Inflammatory macrophage treated with lipopolysaccharide for 1 hour (primary cell): Measurements from ENCODE around the gene RO60.
"Not testable (repeated sequence)": the region's sequence is repeated elsewhere in the genome, so short reads cannot be mapped to it uniquely, and the experiment has no call there.

Experiments used
- DNase-seq, 2 donors: peaks; one replicate each; pipeline ENCODE4 v3.0.0-alpha.2; 2020 to 2022

The RO60 gene

GRCh38 chr1:193059282-193060114 lies at the start of gene RO60, which contains the start of gene UCHL5:
RO60 (plus strand) TSS chr1:193059612; CDS start chr1:193069055, 9,443 bp downstream.
UCHL5 (minus strand) TSS chr1:193059360; CDS start chr1:193059260, 100 bp downstream.
- DNase-seq, result peak; percentile 97 to 99

GRCh38 chr1:193011406-193011805 lies 48.0 kb upstream of the RO60 start:
- peak; percentile 1 to 17 for DNase-seq

DNA sequence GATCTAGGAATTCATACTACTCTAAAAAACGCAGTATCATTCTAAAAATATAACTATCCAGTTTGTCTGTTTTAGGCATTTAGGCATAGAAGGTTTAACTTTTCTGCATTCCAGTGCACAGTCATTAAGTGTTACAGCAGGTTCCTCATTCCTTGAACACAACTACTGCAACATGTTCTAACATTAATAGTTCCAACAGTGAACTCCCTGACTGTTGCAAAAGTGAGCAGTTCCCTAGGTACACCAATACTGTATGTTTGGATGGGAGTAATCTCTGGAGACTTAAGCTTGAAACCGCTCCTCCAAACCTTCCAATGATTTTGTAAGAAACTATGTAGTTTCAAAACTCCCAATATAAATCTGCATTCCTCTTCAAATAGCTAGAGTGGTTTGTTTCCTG lies 46.4 kb upstream of the RO60 start:
- peak; percentile 6 to 29 for DNase-seq

DNA sequence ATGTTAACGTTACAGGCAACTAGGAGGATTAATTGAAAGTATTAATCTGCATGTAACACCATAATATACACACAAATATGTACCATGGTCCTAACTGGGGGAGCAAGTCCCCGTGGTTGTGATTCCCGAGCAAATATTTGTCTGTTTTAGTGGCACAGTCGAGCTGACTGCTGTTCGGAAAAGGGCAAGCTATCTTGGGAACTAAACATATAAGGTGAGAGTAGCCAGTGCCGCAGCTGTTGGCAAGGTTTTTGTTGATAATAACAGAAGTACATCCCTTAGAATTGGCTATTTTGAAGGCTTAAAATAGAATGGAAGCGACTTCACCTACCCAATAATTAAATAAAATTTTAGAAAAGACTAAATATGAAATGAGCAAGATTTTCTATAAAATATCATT lies 45.7 kb upstream of the RO60 start:
- no peak for DNase-seq

- no peak for DNase-seq
Observed at GRCh38 chr1:193014400-193014799, 45.0 kb upstream of the RO60 start.

GRCh38 chr1:193016788-193017187 lies 42.6 kb upstream of the RO60 start:
- no peak for DNase-seq

DNA sequence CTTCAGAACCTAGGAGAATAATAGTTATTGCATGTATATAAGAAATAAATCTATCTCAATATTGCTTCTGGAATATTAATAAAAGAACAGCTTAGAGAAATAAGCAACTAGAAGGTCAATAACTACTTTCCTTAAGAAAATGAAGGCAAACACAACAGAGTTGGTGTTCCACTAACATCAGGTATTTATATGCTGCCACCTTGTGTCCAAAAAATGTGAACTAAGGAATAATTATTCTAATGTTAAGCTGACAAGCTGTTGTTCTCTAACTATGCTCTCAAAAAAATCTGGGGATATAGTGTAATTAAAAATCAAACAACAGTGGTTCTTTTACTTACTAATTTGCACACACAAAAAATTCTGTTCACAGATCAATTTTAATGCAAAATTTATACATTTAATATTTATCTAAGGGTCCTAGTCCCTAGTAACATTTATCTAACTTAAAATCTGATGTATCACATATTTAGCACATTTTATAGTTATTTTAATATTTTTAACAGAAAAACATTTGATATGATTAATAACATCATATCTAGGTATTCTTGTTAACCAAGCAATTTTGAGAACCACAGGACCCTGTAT lies 39.9 kb upstream of the RO60 start:
- peak; percentile 50 to 87 for DNase-seq

GRCh38 chr1:193025218-193025617 lies 34.2 kb upstream of the RO60 start:
- DNase-seq, result no peak

DNA sequence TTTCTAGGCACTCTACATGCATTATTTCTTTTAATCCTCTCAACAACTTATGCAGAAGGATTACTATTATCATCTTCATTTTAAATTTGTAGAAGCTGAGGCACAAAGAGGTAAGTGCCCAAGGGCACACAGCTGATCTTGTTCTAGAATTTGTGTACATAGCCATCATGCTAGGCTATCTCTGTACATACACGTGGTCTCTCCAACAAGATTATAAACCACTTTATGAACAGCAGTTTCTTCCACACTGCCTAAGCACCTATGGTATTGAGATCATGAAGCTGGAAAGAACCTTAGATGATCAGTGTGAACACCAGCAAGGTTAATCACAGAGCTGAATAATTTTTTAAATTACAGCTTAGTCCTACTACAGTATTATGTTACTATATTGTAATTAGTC lies 29.1 kb upstream of the RO60 start:
- DNase-seq, result no peak

- no peak for DNase-seq
Observed at GRCh38 chr1:193031431-193031830, 28.0 kb upstream of the RO60 start.

DNA sequence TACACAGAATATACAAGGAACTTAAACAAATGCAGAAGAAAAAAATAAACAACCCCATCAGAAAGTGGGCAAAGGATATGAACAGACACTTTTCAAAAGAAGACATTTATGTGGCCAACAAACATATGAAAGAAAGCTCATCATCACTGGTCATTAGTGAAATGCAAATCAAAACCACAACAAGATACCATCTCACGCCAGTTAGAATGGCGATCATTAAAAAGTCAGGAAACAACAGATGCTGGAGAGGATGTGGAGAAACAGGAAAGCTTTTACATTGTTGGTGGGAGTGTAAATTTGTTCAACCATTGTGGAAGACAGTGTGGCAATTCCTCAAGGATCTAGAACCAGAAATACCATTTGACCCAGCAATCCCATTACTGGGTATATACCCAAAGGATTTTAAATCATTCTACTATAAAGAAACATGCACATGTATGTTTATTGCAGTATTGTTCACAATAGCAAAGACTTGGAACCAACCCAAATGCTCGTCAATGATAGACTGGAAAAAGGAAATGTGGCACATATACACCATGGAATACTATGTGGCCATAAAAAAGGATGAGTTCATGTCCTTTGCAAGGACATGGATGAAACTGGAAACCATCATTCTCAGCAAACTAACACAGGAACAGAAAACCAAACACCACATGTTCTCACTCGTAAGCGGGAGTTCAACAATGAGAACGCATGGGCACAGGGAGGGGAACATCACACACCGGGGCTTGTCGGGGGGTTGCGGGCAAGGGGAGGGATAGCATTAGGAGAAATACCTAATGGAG lies 26.6 kb upstream of the RO60 start:
- DNase-seq, result not testable (repeated sequence)

DNA sequence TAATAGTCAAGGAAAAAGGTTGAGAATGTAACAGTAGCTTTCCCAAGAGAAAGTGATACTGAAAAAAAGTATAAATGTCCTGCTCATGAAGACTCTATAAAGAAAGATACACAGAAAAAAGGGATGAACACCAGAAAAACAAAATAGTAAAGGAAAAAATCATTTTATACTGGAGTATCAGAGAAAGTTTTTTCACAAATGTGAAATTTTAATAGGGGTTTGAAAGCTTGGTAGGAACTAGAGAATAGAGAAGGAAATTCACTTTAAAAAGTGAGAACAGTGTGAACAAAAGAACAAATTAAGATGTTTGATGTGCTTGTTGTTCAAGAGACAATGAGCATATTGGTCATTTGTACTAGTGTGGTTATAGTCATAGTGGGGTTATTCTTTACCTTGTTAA lies 25.8 kb upstream of the RO60 start:
- no peak for DNase-seq

- no peak for DNase-seq
Observed at GRCh38 chr1:193036337-193037047, 22.9 kb upstream of the RO60 start.

- DNase-seq, result no peak
Observed at GRCh38 chr1:193040011-193040410, 19.4 kb upstream of the RO60 start.

DNA sequence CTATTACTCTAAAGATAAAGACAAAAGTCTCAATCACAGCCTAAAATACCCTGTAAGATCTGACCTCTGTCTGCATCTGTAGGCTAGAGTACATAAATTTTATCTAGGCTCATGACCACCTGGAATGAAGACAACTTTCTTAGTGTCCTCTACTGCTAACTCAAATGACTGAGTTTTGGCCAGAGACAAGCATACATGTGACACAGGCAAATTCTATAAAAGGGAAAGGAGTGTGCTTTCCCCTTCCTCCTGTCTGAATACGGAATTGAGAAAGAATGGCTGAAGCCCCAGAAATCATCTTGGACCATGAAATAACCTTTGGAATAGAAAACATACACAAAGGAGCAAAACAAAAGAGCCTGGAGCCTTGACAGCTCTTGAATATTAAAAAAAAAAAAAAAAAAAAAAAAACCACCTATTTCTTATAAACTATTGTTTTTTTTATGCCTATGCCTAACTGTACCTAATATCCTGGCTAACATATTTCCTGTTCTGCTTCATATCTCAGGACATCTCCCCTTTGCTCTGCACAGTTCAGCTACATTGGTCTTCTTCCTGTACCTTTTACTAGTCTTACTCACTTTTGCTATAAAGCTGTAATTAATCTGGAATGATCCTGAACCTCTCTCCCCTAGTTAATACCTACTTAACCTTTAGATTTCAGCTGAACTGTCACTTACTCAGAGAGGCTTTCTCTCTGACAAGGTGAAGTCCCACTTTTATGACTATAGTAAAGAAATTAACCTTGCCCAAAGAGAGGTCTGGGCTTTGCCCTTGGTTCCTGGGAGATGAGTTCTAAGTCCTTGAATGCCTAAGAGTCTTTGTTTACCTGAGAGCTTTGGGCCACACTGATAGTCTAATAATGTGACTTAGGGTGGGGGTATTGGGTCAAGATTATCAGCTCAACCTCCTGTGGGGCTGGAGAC lies 16.4 kb upstream of the RO60 start:
- DNase-seq, result no peak

GRCh38 chr1:193048913-193049312 lies 10.5 kb upstream of the RO60 start:
- DNase-seq, result not testable (repeated sequence)

DNA sequence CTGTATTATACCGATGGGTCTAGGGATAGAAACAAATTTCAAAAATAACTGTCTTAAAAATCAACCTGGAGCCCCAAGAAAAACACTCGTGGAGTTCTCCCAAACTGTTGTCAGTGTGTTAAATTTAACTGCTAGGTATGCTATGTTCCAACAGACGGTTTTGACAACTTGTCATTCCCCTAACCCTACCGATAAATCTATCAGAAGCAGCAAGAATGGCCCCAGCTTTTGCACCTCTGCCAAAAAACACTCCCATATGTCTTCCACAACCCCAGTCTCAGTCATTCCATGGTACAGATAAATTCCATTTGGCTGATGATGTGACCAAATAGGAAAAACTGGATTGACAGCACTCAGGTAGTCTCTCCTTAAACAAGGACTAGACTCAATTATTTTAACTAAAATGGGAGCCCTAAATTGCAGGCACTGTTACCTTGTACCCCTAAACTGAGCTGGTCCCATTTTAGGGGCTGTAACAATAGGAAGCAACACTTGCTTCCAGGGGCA lies 5.2 kb upstream of the RO60 start:
- no peak for DNase-seq

DNA sequence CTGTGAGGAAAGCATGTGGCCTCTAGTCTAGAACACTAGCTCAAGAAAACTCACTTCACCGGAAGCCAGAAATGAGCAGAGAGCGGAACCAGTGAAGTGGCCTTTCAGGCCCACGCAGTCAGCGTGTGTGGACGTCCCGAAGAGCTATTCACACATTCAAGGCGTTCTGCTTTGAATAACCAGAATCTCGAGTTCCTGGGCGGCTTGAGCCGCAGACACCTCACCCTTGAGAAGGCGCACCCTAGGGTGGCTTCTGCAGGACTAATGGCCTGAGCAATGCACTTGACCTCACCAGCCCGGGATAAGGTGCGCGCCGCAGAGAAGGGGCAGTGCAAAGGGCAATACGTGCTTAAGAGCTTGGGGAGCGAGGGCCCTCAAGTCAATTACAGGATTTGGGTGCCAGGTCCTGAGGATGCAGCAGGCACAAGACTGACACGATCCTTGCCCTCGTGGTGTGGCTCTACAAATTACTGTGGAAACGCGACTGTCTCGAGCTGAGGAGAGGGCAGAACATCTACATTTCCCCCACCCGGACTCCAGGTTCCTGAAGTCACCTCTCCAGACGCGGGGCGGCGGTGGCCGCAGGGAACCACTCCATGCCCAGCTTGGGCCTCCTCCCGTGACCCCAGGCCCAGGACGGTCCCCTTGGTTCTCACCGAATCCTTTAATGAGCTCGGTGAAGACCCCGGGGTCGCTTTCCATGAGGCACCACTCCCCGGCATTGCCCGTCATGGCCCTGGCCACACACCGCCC lies 707 bp upstream of the RO60 start:
- peak; percentile 77 to 78 for DNase-seq

GRCh38 chr1:193060115-193060403 lies 647 bp downstream of the RO60 start:
- no peak for DNase-seq

- no peak for DNase-seq
Observed at GRCh38 chr1:193060406-193060805, 994 bp downstream of the RO60 start.

DNA sequence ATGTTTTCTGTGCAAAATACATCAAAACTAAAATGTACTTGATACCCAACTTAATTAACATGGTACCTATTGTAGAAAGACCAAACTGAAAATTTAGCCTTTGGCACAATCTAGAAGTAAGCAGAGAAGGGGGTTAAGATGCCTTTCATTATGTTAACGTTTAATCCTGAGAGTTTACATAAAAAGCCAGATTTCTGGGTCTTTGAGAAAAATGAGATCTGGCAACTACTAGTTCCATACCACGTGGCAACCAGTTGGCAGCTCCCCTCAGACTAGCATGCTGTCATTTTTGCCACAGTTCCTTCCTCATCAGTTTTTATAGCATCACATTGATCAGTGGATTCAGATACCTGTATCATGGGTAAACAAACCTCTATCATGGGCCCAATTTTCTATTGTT lies 1.5 kb downstream of the RO60 start:
- DNase-seq, result peak in 1 of 2 donors; percentile 15
